Loucy (cell line): ENCODE measurements around the gene CFAP20.

Source experiments
- H2AFZ ChIP-seq: fragments of 200-600 bp; sonication (generic); 2 replicates; pipeline ENCODE4 v1.6.0; 2016; ENCODE audit warnings: antibody characterized with exemption, mild to moderate bottlenecking, low read length, moderate library complexity
- H3F3A ChIP-seq: fragments of 200-600 bp; 2 replicates; pipeline ENCODE4 v1.6.0; 2016; ENCODE audit warnings: antibody characterized with exemption, low read depth, mild to moderate bottlenecking
- H3K27me3 ChIP-seq: fragments of 200-600 bp; sonication (generic); 2 replicates; pipeline ENCODE4 v1.6.1; 2014; ENCODE audit warnings: low read length, mild to moderate bottlenecking; ENCODE audit not compliant: insufficient read depth, poor library complexity, severe bottlenecking
- H3K36me3 ChIP-seq: fragments of 200-600 bp; sonication (generic); 2 replicates; pipeline ENCODE4 v1.6.1; 2016; ENCODE audit warnings: low read length; ENCODE audit not compliant: insufficient read depth
- H3K4me1 ChIP-seq: fragments of 200-600 bp; sonication (generic); 2 replicates; pipeline ENCODE4 v1.5.1; 2014; ENCODE audit warnings: low read length, mild to moderate bottlenecking; ENCODE audit not compliant: insufficient read depth, poor library complexity, severe bottlenecking
- H3K4me2 ChIP-seq: fragments of 200-600 bp; sonication (generic); 2 replicates; pipeline ENCODE4 v1.6.0; 2014; ENCODE audit warnings: antibody characterized with exemption, low read length, low read depth, mild to moderate bottlenecking; ENCODE audit not compliant: poor library complexity, severe bottlenecking
- H3K4me3 ChIP-seq: fragments of 200-600 bp; sonication (generic); 2 replicates; pipeline ENCODE4 v1.5.1; 2014; ENCODE audit warnings: low read length, mild to moderate bottlenecking, mixed read lengths; ENCODE audit not compliant: poor library complexity, severe bottlenecking
- H3K79me2 ChIP-seq: fragments of 200-600 bp; sonication (generic); 2 replicates; pipeline ENCODE4 v1.6.1; 2014; ENCODE audit warnings: low read length; ENCODE audit not compliant: insufficient read depth
- H3K9ac ChIP-seq: fragments of 200-600 bp; sonication (generic); 2 replicates; pipeline ENCODE4 v1.6.0; 2014; ENCODE audit warnings: mild to moderate bottlenecking, low read depth, low read length, moderate library complexity; ENCODE audit not compliant: poor library complexity, severe bottlenecking
- H3K9me2 ChIP-seq: fragments of 200-600 bp; sonication (generic); replicated peaks from 2 replicates; pipeline ENCODE4 v1.6.1; 2016; ENCODE audit warnings: low read depth, low read length, mixed read lengths
- H3K9me3 ChIP-seq: fragments of 200-600 bp; sonication (generic); 2 replicates; pipeline ENCODE4 v1.6.1; 2014; ENCODE audit warnings: mild to moderate bottlenecking, antibody characterized with exemption, low read length, low read depth; ENCODE audit not compliant: insufficient read depth
- H4K20me1 ChIP-seq: fragments of 200-600 bp; sonication (generic); 2 replicates; pipeline ENCODE4 v1.6.0; 2014; ENCODE audit warnings: antibody characterized with exemption, low read length, mild to moderate bottlenecking; ENCODE audit not compliant: insufficient read depth, poor library complexity, severe bottlenecking
- EZH2phosphoT487 ChIP-seq: fragments of 200-600 bp; IDR thresholded peaks from 2 replicates; pipeline ENCODE4 v1.6.1; 2018; ENCODE audit warnings: antibody characterized with exemption, mild to moderate bottlenecking, moderate library complexity, borderline replicate concordance
- TF ChIP-seq, protein P1 (sequence below): fragments of 200-600 bp; sonication (generic); conservative IDR thresholded peaks from 2 replicates; pipeline ENCODE4 v1.5.1; 2014; ENCODE audit warnings: mild to moderate bottlenecking, antibody characterized with exemption, low read length

The CFAP20 gene

DNA sequence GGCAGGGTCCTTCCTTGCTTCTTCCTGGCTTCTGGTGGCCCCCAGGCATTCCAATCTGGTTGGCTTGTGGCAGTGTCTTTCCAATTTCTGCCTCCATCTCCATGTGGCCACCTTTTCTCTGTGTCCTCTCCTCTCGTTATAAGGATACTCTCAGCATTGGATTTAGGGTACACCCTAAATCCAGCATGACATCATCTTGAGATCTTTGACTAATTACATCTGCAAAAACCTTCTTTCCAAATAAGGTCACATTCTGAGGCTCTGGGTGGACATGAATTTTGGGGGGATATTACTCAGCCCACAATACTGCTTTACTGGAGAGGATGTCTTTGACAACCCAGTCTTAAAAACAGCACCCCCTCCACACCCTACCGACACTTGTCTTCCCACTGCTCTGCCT, 18.9 kb upstream of the CFAP20 start:
- no peaks in the 10 kb centered on the region for H3K36me3 ChIP-seq
- no peaks in the 10 kb centered on the region for H3K9me2 ChIP-seq
- H3K4me1 ChIP-seq = no peaks in the 10 kb centered on the region
- no peak overlapping the region for H3K9ac ChIP-seq
- no peaks in the 10 kb centered on the region for H3K9me3 ChIP-seq
- no peak overlapping the region for H3K4me3 ChIP-seq
- no peaks in the 10 kb centered on the region for H3K79me2 ChIP-seq
- no peaks in the 10 kb centered on the region for H3F3A ChIP-seq
- no peak overlapping the region for H3K4me2 ChIP-seq
- H4K20me1 ChIP-seq = no peaks in the 10 kb centered on the region
- no peak for TF ChIP-seq EZH2phosphoT487
- TF ChIP-seq, protein P1, sequence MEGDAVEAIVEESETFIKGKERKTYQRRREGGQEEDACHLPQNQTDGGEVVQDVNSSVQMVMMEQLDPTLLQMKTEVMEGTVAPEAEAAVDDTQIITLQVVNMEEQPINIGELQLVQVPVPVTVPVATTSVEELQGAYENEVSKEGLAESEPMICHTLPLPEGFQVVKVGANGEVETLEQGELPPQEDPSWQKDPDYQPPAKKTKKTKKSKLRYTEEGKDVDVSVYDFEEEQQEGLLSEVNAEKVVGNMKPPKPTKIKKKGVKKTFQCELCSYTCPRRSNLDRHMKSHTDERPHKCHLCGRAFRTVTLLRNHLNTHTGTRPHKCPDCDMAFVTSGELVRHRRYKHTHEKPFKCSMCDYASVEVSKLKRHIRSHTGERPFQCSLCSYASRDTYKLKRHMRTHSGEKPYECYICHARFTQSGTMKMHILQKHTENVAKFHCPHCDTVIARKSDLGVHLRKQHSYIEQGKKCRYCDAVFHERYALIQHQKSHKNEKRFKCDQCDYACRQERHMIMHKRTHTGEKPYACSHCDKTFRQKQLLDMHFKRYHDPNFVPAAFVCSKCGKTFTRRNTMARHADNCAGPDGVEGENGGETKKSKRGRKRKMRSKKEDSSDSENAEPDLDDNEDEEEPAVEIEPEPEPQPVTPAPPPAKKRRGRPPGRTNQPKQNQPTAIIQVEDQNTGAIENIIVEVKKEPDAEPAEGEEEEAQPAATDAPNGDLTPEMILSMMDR = no peak
- H3K27me3 ChIP-seq = no peaks in the 10 kb centered on the region
- no peak overlapping the region for H2AFZ ChIP-seq

DNA sequence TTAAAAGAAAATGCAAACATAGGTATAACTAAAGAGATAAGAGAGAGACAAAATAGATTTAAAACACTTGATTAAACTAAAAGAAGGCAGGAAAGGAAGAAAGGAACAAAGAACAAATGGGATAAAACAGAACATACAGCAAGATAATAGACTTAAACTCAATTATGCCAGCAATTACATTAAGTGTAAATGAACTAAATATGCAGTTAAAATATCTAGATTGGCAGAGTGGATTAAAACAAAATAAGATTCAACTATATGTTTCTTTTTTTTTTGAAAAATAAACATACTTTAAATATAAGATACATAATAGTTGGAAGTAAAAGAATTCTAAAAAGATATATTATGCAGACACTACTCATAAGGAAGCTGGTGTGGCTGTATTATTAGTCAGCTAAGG, 9.7 kb upstream of the CFAP20 start:
- Histone ChIP-seq H4K20me1 (no peaks in the 10 kb centered on the region), H2AFZ (no peak overlapping the region), H3K9me2 (no peaks in the 10 kb centered on the region), H3K9me3 (peaks cover 6% of the 10 kb centered on the region; the same call in 1 of the 2 replicates), H3F3A (no peaks in the 10 kb centered on the region), H3K4me1 (no peaks in the 10 kb centered on the region), H3K4me2 (no peak overlapping the region), H3K9ac (no peak overlapping the region), H3K79me2 (no peaks in the 10 kb centered on the region), H3K4me3 (no peak overlapping the region), H3K36me3 (no peaks in the 10 kb centered on the region), H3K27me3 (no peaks in the 10 kb centered on the region)
- TF ChIP-seq, protein P1 = no peak

DNA sequence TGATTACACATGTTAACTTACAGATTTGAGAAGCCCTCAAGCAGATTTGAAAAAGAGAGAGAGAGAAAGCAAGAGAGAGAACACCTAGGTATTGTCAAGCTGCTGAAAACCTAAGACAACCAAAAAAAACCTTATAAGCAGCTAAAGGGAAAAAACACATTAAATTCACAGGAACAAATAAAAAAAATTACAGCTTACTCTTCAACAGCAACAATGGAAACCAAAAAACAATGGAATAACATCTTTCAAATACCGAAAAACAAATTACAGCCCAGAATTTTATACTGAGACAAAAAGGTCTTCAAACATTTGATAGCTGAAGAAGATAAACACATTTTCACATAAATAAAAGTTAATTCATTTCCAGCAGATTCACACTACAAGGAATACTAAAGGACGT, 8.4 kb upstream of the CFAP20 start:
- Histone ChIP-seq H3K4me3 (no peak overlapping the region), H3K79me2 (no peaks in the 10 kb centered on the region), H3K9me3 (peaks cover 6% of the 10 kb centered on the region; the same call in 1 of the 2 replicates), H4K20me1 (no peaks in the 10 kb centered on the region), H3K9ac (no peak overlapping the region), H3F3A (no peaks in the 10 kb centered on the region), H2AFZ (no peak overlapping the region), H3K27me3 (no peaks in the 10 kb centered on the region), H3K9me2 (no peaks in the 10 kb centered on the region), H3K4me1 (no peaks in the 10 kb centered on the region), H3K36me3 (no peaks in the 10 kb centered on the region), H3K4me2 (no peak overlapping the region)
- no peak for TF ChIP-seq EZH2phosphoT487
- TF ChIP-seq, protein P1 = no peak
